HG03521 (cell line): Measurements from ENCODE around the gene TESMIN.

Experiments used
- ATAC-seq: cut with Tn5 transposase; IDR thresholded peaks from one replicate; pipeline ENCODE4 v1.9.1; 2021; ENCODE audit warnings: mild to moderate bottlenecking, moderate library complexity; ENCODE audit not compliant: unreplicated experiment

Gene TESMIN

DNA sequence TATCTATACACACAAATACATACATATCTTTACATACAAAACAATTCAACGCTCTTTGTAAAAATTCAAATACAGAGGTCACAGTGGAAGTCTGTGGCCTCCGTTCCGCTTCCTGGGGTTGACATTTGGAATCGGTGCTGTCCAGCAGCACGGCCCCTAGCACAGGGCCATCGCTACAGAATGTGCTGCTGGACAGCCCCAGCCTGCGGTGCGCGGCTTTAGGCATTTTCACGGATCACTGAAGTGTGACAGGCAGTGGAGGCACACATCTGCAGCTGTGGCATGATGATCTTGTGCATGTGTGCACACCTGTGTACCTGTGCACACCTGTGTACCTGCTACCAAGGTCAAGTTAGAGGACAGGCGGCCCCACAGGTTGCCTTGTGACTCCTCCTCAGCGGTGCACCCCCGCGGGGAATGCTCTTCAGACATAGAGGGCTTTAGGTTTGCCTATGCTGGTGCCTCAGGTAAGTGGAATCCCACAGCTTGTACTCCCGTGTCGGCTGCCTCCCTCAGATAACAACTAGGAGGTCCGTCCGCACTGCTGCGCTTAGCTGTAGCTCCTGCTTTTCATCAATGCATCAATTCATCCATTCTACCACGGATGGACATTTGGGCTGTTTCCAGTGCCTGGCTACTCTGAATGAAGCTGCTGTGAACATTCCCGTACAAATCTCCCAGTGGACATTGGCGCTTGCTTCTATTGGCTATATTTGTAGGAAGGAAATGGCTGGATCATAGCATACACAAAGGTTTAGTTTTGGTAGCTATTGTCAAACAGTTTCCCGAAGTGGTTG is 37.1 kb downstream of the TESMIN start:
- no peak for ATAC-seq

DNA sequence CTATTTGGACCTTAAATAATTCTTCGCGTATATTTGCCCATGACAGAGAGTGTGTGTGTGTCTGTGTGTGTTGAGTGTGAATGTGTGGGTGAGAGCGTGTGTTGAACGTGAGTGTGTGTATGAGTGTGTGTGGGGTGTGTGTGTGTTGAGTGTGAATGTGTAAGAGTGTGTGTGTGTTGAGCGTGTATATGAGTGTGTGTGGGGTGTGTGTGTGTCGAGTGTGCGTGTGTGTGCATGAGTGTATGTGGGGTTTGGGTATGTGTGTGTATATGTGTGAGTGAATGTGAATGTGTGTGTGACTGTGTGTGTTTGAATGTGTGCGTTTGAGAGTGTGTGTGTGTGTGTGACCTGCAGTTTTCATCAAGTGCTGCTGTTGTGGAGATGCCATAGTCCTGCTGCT is 40.2 kb downstream of the TESMIN start:
- no peak for ATAC-seq

DNA sequence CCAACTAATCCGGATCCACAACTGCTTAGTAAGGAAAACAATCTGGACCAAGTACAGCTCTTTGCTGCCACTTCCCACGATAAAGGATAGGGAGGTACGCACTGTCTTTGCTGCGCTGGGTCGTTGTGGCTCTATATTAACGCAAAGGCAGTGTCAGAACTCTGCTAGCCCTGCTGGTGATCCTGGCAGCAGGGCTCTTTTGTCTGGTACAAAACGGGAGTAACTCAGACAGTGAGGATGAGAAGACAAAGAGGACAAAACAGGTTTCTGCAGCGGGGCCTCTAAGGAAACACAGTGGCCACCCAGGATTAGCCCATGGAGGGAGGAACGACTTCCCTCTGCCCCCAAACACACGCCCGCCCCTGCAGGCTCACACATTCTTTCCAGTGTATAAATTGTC is 40.9 kb downstream of the TESMIN start:
- ATAC-seq = no peak

DNA sequence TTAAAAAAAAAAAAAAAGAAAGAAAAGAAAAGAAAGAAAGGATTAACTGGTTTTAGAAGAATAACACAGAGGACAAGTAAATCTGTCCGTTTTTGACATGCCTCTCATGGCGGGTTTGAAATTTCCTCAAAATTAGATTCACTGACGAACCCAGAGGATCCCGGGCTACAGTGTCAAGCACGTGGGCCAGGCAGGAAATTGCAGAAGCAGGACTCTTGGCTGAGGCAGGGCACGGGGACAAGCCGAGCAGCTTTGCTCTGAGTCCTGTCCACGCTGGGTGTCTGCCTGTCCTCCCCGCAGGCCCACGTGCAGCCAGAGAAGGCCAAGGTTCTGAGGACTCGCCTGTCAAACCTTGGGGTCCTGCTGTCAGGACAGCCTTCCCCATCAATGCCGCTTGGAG is 42.3 kb downstream of the TESMIN start:
- no peak for ATAC-seq

DNA sequence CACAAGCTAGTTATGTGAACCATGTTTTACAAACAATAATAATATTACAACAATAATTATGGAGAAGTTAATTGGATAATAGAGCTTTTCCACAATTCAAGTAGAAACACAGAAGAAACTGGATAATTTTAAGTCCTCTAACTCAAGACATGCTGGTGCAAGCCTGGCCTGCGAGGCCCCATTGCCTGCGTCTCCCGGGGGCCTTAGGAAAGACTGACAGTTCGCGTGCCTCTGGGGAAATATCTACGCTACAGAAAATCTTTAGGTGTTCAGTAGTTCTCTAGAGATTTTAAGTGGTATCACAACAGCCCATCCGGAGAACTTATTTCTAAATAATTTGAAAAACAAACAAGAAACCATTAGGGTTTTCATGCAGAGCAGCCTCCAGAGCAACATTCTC is 43.8 kb downstream of the TESMIN start:
- ATAC-seq = no peak

DNA sequence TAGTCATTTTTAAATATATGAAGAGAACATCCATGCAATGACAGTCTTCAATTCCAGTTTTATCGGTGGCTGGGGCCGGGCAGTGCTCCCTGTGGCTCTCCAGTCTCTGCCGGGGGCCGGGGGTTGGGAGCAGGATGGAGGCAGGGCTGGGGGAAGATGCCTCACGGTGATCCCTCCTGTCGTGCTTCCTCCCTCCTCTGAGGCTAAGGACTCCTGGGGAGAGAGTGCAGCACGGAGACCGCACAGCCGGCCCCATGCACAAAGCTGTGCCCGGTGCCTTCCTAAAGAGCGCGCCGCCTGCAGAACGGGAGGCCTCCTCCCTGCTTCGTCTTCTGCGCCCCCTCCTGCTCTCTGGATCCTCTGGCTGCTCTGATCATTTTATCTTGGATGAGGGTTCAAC is 46.4 kb downstream of the TESMIN start:
- ATAC-seq = no peak

DNA sequence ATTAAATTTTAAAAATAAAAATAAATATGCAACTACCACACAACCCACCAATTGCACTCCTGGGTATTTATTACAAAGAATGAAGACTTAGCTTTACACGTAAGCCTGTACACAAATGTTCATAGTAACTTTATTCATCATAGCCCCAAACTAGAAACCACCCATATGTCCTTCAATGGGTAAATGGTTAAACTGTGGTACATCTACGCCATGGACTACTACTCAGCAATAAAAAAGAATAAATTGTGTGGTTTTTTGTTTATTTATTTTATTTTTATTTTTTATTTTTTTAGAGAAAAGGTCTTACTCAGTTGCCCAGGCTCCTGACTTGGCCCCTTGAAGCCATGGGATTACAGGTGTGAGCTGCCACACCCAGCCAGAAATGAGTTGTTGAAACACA is 52.3 kb downstream of the TESMIN start:
- no peak for ATAC-seq

DNA sequence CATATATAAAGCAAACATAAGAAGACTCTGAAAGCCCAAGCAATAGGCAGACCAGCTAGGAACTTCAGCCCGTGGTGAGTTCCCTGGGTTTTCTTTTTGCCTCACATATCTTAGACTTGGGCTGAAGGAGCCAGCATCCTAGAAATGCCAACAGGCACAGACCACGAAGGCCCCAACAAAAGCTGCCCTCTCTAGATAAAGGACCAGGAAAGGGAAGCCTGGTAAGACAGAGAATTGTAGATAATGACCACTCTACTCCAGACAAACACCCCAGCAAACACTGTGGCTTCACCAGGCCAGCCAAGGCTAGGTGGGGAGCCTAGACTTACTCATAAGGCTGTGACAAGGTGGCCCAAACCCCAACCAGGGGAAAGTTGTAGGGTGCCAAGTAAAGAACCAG is 55.8 kb downstream of the TESMIN start:
- ATAC-seq = no peak

DNA sequence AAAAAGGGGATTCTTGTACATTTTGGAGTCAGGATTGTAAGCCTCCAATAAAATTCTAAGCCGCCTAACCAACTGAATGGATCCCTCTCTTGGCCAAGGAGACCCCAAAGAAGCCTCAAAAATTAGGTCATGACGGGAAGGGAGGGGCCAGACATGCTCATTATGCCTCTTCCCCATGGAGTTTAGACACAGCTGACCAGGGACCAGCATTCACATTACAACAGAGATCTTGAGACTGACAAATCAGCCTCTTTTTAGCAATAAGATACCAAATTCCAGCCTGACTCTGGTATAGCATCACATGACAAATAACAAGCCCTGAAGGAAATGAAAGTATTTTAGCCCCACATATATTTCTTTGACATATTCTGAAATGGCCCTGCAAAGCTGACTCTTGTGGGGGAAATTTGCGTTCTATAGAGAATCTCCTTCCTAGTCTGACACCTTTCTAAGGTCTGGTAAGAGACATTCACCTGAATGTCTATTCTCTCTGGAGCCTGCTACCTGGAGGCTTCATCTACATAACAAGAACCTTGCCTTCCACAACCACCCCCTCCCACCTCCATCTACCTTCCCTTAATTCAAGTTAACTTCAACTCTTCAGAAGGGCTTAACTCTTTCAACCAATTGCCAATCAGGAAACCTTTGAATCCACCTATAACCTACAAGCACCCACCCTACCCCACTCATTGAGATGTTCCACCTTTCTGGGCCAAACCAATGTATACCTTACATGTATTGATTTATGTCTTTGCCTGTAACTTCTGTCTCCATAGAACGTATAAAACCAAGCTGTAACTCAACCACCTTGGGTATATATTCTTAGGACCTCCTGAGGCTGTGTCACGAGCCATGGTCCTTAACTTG is 56.7 kb downstream of the TESMIN start:
- no peak for ATAC-seq

DNA sequence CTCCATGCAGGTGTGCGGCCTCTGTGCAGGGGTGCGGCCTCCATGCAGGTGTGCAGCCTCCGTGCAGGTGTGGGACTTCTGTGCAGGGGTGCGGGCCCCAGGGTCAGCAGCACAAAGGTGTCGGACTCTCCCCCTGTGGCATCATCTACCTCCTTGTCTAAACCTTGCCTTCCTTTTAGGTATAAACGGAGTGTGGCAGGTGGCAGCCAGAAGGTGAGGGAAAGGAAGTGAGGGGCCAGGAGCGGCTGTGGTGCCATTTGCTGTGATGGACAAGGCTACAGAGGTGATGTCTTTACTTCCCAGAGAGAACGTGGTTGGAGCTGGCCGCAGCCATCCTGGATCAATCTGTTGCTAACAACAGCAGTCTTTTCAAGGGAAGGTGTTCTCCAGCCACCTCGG is 57.8 kb downstream of the TESMIN start:
- no peak for ATAC-seq

DNA sequence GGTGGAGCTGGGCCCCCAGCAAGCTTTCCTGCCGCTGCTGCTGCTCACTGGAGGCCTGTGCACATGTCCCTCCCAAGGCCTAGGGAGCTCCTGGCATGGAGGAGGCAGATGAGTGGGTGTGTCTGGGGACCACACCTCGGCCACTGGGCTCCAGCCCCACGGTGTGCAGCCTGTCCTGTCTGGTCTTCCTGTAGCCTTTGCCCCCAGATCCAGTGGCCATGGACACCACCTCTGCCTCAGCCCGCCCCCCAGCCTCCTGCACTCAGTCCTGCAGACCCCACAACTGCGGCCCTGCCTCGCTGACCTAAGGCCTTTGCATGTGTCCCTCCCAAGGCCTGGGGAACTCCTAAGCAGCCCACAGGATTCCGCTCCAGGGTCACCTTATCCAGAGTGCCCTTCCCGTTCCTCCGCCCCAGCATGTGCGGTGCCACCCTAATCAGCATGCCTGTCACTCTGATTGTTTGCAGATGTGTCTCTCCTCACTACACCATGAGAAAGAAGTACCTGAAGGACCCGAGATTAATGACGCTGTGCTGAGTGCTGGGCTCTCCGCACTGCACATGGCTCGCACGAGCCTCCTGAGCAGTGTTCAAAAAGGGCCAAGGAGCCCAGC is 58.3 kb downstream of the TESMIN start:
- ATAC-seq = no peak

DNA sequence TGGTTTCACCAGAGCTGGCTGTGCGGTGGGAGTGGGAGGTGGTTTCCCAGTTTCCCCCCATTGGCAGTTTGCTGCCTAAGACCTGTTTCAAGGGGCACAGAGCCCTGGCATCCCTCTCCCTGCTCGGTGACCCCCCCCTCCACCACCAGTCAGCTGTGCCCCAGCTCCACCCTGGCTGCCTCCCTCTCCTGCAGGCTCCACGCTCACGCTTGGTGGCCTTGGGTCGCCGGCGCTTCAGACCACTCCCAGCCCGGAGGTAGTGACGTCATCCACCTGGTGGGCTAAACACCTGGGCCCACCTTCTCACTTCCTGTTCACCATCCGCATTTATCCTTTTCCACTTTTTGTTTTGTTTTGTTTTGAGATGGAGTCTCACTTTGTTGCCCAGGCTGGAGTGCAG is 59.2 kb downstream of the TESMIN start:
- no peak for ATAC-seq

DNA sequence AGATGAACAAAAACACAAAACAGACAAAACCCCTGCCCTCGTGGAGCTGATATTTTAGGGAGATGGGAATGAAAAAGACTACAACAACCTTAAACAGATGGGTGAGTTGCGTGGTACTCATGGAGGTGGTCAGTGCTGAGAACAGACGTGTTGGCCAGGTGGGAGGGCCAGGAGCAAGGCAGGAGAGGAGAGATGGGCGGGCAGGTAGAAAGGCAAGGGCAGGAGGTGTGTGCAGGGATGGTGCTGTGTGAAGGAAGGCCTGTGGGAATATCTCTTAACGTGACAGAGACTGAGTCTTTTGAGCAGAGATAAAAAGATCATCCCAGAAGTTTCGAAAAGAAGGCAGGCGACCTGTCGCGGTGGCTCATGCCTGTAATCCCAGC is 59.9 kb downstream of the TESMIN start:
- ATAC-seq = no peak

DNA sequence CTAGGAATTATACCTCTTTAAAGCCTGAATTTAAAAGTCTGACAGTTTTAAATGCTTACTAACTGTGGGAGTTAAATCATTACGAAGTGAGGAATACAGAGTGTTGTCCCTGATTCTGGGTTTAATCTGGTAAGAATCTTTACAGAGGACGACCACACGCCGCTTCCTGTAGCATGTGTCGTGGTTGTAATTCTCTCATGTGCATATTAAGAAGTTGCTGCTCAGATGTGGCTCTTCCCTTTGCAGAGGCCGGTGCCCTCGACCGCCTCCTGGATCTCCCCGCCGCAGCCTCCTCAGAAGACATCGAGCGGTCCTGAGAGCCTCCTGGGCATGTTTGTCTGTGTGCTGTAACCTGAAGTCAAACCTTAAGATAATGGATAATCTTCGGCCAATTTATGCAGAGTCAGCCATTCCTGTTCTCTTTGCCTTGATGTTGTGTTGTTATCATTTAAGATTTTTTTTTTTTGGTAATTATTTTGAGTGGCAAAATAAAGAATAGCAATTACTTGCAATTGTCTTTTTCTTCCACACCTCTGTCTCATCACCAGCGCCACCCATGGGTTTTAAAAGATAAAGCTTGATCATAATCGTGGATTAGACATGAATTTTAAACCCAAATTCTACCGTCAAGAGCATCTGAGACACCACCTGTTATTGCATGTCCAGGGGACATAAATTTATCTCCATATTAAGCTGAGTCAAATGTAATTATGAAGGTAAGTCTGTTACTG is 60.5 kb downstream of the TESMIN start:
- no peak for ATAC-seq

DNA sequence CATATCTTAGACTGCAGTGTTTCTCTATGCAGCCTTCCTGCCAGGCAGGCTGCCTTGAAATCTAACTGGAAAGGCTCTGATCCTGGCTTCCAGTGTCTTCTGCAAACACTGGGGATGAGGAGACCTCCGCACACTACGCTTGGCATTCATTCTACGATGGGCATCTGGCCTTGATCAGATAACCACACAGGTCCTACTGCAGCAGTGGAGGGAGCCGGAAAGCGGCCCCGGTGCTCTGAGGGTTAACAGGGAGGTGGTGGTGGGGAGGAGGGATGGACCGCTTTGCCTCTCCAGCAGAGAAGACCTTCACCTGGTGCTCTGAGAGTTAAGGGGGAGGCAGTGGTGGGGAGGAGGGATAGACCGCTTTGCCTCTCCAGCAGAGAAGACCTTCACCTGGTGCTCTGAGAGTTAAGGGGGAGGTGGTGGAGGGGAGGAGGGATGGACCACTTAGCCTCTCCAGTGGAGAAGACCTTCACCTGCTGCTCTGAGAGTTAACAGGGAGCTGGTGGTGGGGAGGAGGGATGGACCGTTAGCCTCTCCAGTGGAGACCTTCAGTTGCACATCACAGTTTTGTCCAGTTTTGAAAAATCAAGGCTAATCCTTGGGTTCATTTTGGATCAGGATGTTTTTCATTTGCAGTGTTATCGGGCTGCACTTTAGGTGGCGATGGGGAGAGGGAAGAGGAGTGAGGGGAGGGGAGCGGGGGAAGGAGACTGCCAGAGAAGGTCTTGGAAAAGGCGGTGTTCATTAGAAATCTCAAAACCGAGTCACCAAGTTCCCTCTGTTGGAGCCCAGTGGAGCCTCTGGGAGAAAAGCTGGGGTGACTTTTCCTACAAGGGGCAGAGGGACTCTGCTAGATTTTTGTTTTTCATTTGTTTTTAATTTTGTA is 61.3 kb downstream of the TESMIN start:
- no peak for ATAC-seq

DNA sequence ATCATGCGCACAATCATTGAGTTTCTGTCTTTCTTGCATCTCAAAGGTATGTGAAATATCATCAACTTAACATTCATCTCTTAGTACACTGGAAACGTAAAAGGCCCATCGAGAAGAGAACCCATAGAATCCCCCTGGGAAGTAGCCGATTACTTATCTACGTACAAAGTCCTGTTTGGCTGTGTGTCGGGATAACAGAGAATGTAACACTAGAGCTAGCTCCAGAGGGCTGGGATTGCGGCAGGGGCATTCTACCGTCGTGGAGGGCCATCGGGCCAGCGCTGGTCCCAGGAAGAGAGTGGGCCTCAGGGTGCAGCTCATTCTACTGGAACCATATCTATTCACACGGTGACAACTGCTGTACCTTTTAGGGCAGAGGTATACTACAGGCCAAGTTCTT is 62.4 kb downstream of the TESMIN start:
- no peak for ATAC-seq

DNA sequence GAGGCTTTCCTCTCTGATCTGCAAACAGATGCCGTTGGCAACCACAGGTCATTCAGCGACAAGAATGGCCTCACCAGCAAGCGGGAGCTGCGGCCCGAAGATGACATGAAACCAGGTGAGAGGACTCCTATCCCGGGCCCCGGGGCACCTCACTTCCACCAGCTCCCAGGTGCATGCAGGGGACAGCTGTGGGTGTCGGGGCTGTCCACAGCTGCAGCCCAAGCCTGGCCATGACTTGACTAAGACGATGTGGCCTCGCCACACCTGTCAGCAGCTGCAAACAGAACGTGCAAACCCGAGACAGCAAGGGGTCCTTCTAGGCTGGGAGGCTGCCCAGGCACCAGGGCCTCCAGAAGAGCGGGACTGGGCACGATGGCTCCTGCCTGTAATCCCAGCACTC is 63.3 kb downstream of the TESMIN start:
- ATAC-seq = no peak

DNA sequence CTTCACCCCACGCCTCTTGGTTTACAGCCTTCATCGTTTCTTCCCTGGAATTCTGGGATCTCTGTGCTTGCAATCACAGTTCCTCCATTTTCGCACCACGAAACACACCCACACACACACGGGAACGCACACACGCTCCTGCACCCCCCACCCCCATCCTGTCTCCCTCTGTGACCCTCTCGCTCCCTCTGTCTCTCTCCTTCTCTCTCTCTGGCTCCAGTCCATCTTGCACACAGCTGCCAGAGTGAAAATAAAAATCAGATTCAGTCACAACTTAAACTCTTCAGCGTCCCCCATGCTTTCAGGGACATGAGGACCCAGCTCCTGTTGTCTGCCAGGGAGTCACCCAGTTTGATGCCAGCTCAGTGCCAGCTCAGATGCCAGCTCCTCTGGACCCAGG is 64.0 kb downstream of the TESMIN start:
- no peak for ATAC-seq

DNA sequence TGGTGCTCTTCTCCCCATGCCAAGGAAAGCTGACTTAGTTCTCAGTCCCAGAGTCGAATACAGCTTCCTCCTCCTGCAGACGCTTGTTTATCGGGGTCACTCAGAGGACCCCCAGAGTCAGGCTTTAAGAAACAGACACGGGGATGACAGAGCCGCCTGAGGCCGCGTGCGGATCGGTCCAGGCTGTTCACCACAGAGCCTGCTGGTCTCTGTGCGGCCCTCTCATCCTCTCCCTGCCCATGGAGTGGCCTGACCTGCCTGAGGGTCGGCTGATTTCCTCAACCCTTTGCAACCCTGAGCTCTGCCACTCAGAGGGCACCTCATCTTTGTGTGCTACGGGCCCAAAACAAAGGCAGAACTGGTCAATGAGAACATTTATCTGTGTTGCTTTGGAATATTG is 64.8 kb downstream of the TESMIN start:
- no peak for ATAC-seq

DNA sequence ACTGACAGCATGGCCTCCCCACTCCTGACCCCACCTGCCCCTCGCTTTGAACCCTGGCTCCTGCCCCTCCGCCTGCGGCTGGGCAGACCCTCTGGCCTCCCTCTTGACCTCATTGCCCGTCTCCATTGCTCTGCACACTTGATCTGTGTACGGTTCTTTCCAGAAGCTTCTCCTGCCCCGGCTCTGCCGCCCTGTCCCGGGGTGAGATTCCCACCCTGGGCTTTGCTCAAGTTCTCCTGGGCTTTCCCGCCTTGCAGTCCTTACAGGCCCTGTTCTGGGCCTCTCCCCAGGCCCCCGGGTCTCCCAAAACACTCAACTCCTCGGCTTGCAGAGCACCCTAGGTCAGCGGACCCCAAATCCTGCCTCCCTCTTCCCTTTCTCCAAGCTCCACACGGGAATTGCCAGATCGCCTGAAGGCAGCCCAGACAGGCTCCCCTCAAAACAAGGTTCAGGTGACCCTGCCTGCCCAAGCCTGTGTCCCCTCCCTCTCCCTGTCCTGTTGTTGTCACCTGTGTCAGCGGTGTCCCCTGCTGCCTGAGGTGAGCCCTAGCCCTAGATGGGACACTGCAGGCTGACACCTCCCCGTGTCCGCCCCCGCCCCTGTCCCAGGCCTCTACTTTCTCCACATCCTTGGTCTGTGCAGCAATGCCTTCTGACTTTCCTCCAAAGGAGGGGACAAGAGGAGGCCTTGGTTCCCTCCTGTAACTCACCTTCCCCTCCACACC is 65.5 kb downstream of the TESMIN start:
- no peak for ATAC-seq
